ENCODE results near the gene LCN15.

LCN15 gene

DNA sequence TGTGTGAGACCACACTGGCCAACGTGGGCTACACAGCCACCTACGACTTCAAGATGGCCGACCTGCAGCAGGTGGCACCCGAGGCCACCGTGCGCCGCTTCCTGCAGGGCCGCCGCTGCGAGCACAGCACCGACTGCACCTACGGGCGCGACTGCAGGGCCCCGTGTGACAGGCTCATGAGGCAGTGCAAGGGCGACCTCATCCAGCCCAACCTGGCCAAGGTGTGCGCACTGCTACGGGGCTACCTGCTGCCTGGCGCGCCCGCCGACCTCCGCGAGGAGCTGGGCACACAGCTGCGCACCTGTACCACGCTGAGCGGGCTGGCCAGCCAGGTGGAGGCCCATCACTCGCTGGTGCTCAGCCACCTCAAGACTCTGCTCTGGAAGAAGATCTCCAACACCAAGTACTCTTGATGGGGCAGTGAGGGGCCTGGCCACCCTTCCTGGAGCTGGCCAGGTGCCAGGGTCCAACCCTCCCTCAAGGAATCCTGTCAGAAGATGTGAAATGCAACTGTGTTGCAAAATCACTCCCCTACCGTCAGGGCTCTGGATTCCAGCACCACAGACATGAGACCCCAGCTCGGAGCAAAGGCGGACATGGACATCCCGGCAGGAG is 40.8 kb downstream of the LCN15 start:
- Histone ChIP-seq H3K9me3 (ENCODE audit: control insufficient read depth in 2 of 2, low read length in 2 of 2) (no peaks in the 10 kb centered on the region), H3K27ac (ENCODE audit: low read depth in 2 of 2, low read length in 2 of 2) (no peak overlapping the region), H3K4me1 (ENCODE audit: control insufficient read depth in 2 of 2, insufficient read depth in 2 of 2, low read length in 2 of 2) (peaks cover 23 to 25% of the 10 kb centered on the region in 2 donors), H3K27me3 (ENCODE audit: control insufficient read depth in 2 of 2, insufficient read depth in 2 of 2, low read length in 2 of 2) (peaks cover 2 to 9% of the 10 kb centered on the region in 2 donors), H3K4me3 (ENCODE audit: low read length in 2 of 2) (no peak overlapping the region), H3K36me3 (ENCODE audit: control insufficient read depth in 2 of 2, insufficient read depth in 2 of 2, low read length in 2 of 2) (peaks cover 33 to 38% of the 10 kb centered on the region in 2 donors), H3K9ac (ENCODE audit: low read depth in 1 of 2, low read length in 2 of 2) (no peak overlapping the region)

- no peak overlapping the region for H3K27ac ChIP-seq (ENCODE audit: low read depth in 2 of 2, low read length in 2 of 2)
- H3K9me3 ChIP-seq (ENCODE audit: control insufficient read depth in 2 of 2, low read length in 2 of 2) = no peaks in the 10 kb centered on the region
- H3K4me3 ChIP-seq (ENCODE audit: low read length in 2 of 2) = no peak overlapping the region
- H3K4me1 ChIP-seq (ENCODE audit: control insufficient read depth in 2 of 2, insufficient read depth in 2 of 2, low read length in 2 of 2) = peaks cover 20 to 23% of the 10 kb centered on the region in 2 donors
- peaks cover 5 to 12% of the 10 kb centered on the region in 2 donors for H3K27me3 ChIP-seq (ENCODE audit: control insufficient read depth in 2 of 2, insufficient read depth in 2 of 2, low read length in 2 of 2)
- no peak overlapping the region for H3K9ac ChIP-seq (ENCODE audit: low read depth in 1 of 2, low read length in 2 of 2)
- peaks cover 33 to 38% of the 10 kb centered on the region in 2 donors for H3K36me3 ChIP-seq (ENCODE audit: control insufficient read depth in 2 of 2, insufficient read depth in 2 of 2, low read length in 2 of 2)
Observed at GRCh38 chr9:136722969-136723356, 41.4 kb downstream of the LCN15 start.

- H3K4me3 ChIP-seq (ENCODE audit: low read length in 2 of 2) = no peak overlapping the region
- H3K27ac ChIP-seq (ENCODE audit: low read depth in 2 of 2, low read length in 2 of 2) = no peak overlapping the region
Observed at GRCh38 chr9:136722093-136722968, 42.0 kb downstream of the LCN15 start.

GRCh38 chr9:136721339-136722092 is 42.8 kb downstream of the LCN15 start:
- H3K27me3 ChIP-seq (ENCODE audit: control insufficient read depth in 2 of 2, insufficient read depth in 2 of 2, low read length in 2 of 2) = peaks cover 5 to 12% of the 10 kb centered on the region in 2 donors
- H3K4me1 ChIP-seq (ENCODE audit: control insufficient read depth in 2 of 2, insufficient read depth in 2 of 2, low read length in 2 of 2) = peaks cover 11 to 13% of the 10 kb centered on the region in 2 donors
- H3K36me3 ChIP-seq (ENCODE audit: control insufficient read depth in 2 of 2, insufficient read depth in 2 of 2, low read length in 2 of 2) = peaks cover 33 to 36% of the 10 kb centered on the region in 2 donors
- no peak overlapping the region for H3K9ac ChIP-seq (ENCODE audit: low read depth in 1 of 2, low read length in 2 of 2)
- H3K27ac ChIP-seq (ENCODE audit: low read depth in 2 of 2, low read length in 2 of 2) = no peak overlapping the region
- H3K4me3 ChIP-seq (ENCODE audit: low read length in 2 of 2) = no peak overlapping the region
- H3K9me3 ChIP-seq (ENCODE audit: control insufficient read depth in 2 of 2, low read length in 2 of 2) = no peaks in the 10 kb centered on the region

More at GRCh38 chr9:136722093-136722968, 42.0 kb downstream of the LCN15 start:
- peaks cover 33 to 38% of the 10 kb centered on the region in 2 donors for H3K36me3 ChIP-seq (ENCODE audit: control insufficient read depth in 2 of 2, insufficient read depth in 2 of 2, low read length in 2 of 2)
- H3K4me1 ChIP-seq (ENCODE audit: control insufficient read depth in 2 of 2, insufficient read depth in 2 of 2, low read length in 2 of 2) = peaks cover 18 to 19% of the 10 kb centered on the region in 2 donors
- peaks cover 5 to 12% of the 10 kb centered on the region in 2 donors for H3K27me3 ChIP-seq (ENCODE audit: control insufficient read depth in 2 of 2, insufficient read depth in 2 of 2, low read length in 2 of 2)
- H3K9ac ChIP-seq (ENCODE audit: low read depth in 1 of 2, low read length in 2 of 2) = no peak overlapping the region
- no peaks in the 10 kb centered on the region for H3K9me3 ChIP-seq (ENCODE audit: control insufficient read depth in 2 of 2, low read length in 2 of 2)

GRCh38 chr9:136720898-136721338 is 43.4 kb downstream of the LCN15 start:
- Histone ChIP-seq H3K9ac (ENCODE audit: low read depth in 1 of 2, low read length in 2 of 2) (no peak overlapping the region), H3K9me3 (ENCODE audit: control insufficient read depth in 2 of 2, low read length in 2 of 2) (no peaks in the 10 kb centered on the region), H3K27me3 (ENCODE audit: control insufficient read depth in 2 of 2, insufficient read depth in 2 of 2, low read length in 2 of 2) (peaks cover 7 to 13% of the 10 kb centered on the region in 2 donors), H3K27ac (ENCODE audit: low read depth in 2 of 2, low read length in 2 of 2) (no peak overlapping the region), H3K4me3 (ENCODE audit: low read length in 2 of 2) (no peak overlapping the region), H3K4me1 (ENCODE audit: control insufficient read depth in 2 of 2, insufficient read depth in 2 of 2, low read length in 2 of 2) (peaks cover 5 to 7% of the 10 kb centered on the region in 2 donors), H3K36me3 (ENCODE audit: control insufficient read depth in 2 of 2, insufficient read depth in 2 of 2, low read length in 2 of 2) (peaks cover 30% of the 10 kb centered on the region in 2 donors)

GRCh38 chr9:136720251-136720897 is 43.9 kb downstream of the LCN15 start:
- no peak overlapping the region for H3K4me3 ChIP-seq (ENCODE audit: low read length in 2 of 2)
- no peak overlapping the region for H3K27ac ChIP-seq (ENCODE audit: low read depth in 2 of 2, low read length in 2 of 2)
- H3K4me1 ChIP-seq (ENCODE audit: control insufficient read depth in 2 of 2, insufficient read depth in 2 of 2, low read length in 2 of 2) = peaks cover 2 to 3% of the 10 kb centered on the region in 2 donors
- H3K9me3 ChIP-seq (ENCODE audit: control insufficient read depth in 2 of 2, low read length in 2 of 2) = no peaks in the 10 kb centered on the region
- peaks cover 24% of the 10 kb centered on the region in 2 donors for H3K36me3 ChIP-seq (ENCODE audit: control insufficient read depth in 2 of 2, insufficient read depth in 2 of 2, low read length in 2 of 2)
- H3K27me3 ChIP-seq (ENCODE audit: control insufficient read depth in 2 of 2, insufficient read depth in 2 of 2, low read length in 2 of 2) = peaks cover 10 to 16% of the 10 kb centered on the region in 2 donors
- H3K9ac ChIP-seq (ENCODE audit: low read depth in 1 of 2, low read length in 2 of 2) = no peak overlapping the region

- Histone ChIP-seq H3K4me1 (ENCODE audit: control insufficient read depth in 2 of 2, insufficient read depth in 2 of 2, low read length in 2 of 2) (peaks cover 2 to 3% of the 10 kb centered on the region in 2 donors), H3K9ac (ENCODE audit: low read depth in 1 of 2, low read length in 2 of 2) (no peak overlapping the region), H3K36me3 (ENCODE audit: control insufficient read depth in 2 of 2, insufficient read depth in 2 of 2, low read length in 2 of 2) (peaks cover 21% of the 10 kb centered on the region in 2 donors), H3K27ac (ENCODE audit: low read depth in 2 of 2, low read length in 2 of 2) (no peak overlapping the region), H3K9me3 (ENCODE audit: control insufficient read depth in 2 of 2, low read length in 2 of 2) (no peaks in the 10 kb centered on the region), H3K27me3 (ENCODE audit: control insufficient read depth in 2 of 2, insufficient read depth in 2 of 2, low read length in 2 of 2) (peaks cover 10 to 20% of the 10 kb centered on the region in 2 donors), H3K4me3 (ENCODE audit: low read length in 2 of 2) (no peak overlapping the region)
Observed at GRCh38 chr9:136719195-136719880, 45.0 kb downstream of the LCN15 start.

DNA sequence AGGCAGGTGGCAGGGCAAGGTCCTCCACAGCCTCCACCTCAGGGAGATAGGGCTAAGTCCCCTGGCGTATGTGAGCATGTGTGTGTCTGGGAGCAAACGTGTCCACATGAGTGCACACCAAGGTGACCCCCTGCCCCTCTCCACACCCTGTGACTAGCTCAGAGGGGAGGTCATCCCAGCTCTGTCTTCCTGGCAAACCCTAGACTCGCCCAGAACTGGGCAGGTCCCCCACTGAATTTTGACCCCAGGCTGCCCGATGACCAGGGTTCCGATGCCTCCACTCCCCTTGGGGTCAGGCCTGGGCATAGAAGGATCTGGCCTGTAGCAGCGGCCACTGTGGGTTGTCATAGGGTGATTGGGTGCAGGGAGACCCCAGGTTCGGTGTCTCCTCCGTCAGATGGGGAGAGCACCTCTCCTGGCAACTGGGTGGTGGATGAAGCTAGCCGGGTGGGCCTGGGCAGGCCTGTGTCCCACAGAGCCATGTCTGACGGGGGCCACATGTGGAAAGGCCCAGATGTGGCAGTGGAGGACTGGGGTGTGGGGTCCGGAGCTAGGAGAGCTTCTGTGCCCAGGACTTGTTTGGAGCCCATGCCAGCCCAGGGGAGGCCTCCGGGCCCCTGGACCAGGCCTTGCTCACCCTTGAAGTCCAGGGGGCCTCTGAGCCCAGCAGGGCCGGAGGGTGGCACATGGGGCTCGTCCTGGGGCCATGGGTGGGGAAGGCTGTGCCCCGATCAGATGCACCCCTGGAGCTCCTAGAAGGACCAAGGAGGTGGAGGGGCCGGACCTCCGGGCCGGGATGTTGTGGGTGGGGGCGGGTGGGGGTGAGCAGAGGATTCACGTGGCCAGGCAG is 45.7 kb downstream of the LCN15 start:
- no peak overlapping the region for H3K9ac ChIP-seq (ENCODE audit: low read depth in 1 of 2, low read length in 2 of 2)
- H3K4me3 ChIP-seq (ENCODE audit: low read length in 2 of 2) = no peak overlapping the region
- H3K27ac ChIP-seq (ENCODE audit: low read depth in 2 of 2, low read length in 2 of 2) = no peak overlapping the region
- H3K4me1 ChIP-seq (ENCODE audit: control insufficient read depth in 2 of 2, insufficient read depth in 2 of 2, low read length in 2 of 2) = peaks cover 2 to 3% of the 10 kb centered on the region in 2 donors
- peaks cover 13% of the 10 kb centered on the region in 2 donors for H3K36me3 ChIP-seq (ENCODE audit: control insufficient read depth in 2 of 2, insufficient read depth in 2 of 2, low read length in 2 of 2)
- H3K27me3 ChIP-seq (ENCODE audit: control insufficient read depth in 2 of 2, insufficient read depth in 2 of 2, low read length in 2 of 2) = peaks cover 13 to 22% of the 10 kb centered on the region in 2 donors
- no peaks in the 10 kb centered on the region for H3K9me3 ChIP-seq (ENCODE audit: control insufficient read depth in 2 of 2, low read length in 2 of 2)
